Anterior cingulate cortex (tissue), 58 donors: ENCODE measurements around the gene ABHD14A.
"Not testable (repeated sequence)": the region's sequence is repeated elsewhere in the genome, so short reads cannot be mapped to it uniquely, and the experiment has no call there.

Experiments used
- DNase-seq, 58 donors: peaks; one replicate each; lab custom pipeline; 2025; lab: John Stamatoyannopoulos, UW

Gene ABHD14A

GRCh38 chr3:51990501-51990971 lies 15.7 kb downstream of the ABHD14A start:
- not testable (repeated sequence) for DNase-seq

- DNase-seq = no peak
Observed at GRCh38 chr3:51992017-51992682, 17.3 kb downstream of the ABHD14A start.

GRCh38 chr3:51993657-51994056 lies 18.8 kb downstream of the ABHD14A start:
- not testable (repeated sequence) for DNase-seq

- DNase-seq = no peak
Observed at GRCh38 chr3:51994530-51994929, 19.7 kb downstream of the ABHD14A start.

GRCh38 chr3:51995346-51996163 lies 20.7 kb downstream of the ABHD14A start, which contains the start of gene RPL29:
Gene RPL29 (minus strand): TSS chr3:51995895. CDS start chr3:51995461, 434 bp downstream.
- DNase-seq = peak; percentile 42 to 92 (median 85)

- no peak for DNase-seq
Observed at GRCh38 chr3:51997172-51997571, 22.3 kb downstream of the ABHD14A start.

GRCh38 chr3:51997935-51998596 lies 23.2 kb downstream of the ABHD14A start:
- peak in 1 of 58 donors; percentile 20 for DNase-seq

GRCh38 chr3:51998774-51999173 lies 23.9 kb downstream of the ABHD14A start:
- DNase-seq = no peak

- no peak for DNase-seq
Observed at GRCh38 chr3:51999846-52000245, 25.0 kb downstream of the ABHD14A start.

GRCh38 chr3:52001443-52001974 lies 26.6 kb downstream of the ABHD14A start:
- peak in 54 of 58 donors; percentile 19 to 85 (median 54) for DNase-seq

GRCh38 chr3:52002748-52003147 lies 27.9 kb downstream of the ABHD14A start:
- DNase-seq = no peak

GRCh38 chr3:52004163-52004787 lies 29.4 kb downstream of the ABHD14A start:
- DNase-seq = peak in 44 of 58 donors; percentile 3 to 78 (median 46)

GRCh38 chr3:52004906-52005395 lies 30.1 kb downstream of the ABHD14A start:
- no peak for DNase-seq

GRCh38 chr3:52005571-52005986 lies 30.7 kb downstream of the ABHD14A start:
- peak in 31 of 58 donors; percentile 17 to 68 (median 35) for DNase-seq

- peak in 2 of 58 donors; percentile 14 to 46 for DNase-seq
Observed at GRCh38 chr3:52006017-52006819, 31.4 kb downstream of the ABHD14A start.

GRCh38 chr3:52006820-52007133 lies 31.9 kb downstream of the ABHD14A start:
- no peak for DNase-seq

- DNase-seq = peak in 1 of 58 donors; percentile 26
Observed at GRCh38 chr3:52007291-52007690, 32.4 kb downstream of the ABHD14A start.

- DNase-seq = no peak
Observed at GRCh38 chr3:52010431-52010830, 35.6 kb downstream of the ABHD14A start.

- DNase-seq = no peak
Observed at GRCh38 chr3:52012699-52013098, 37.8 kb downstream of the ABHD14A start.
